ENCODE results near the gene ZNF777. TPM values are rescaled to one million over a fixed set of nuclear protein-coding genes. Genes with fewer than 3 reads are reported as not detected.
"Not testable (repeated sequence)": the region's sequence is repeated elsewhere in the genome, so short reads cannot be mapped to it uniquely, and the experiment has no call there.

Gene ZNF777
- total RNA-seq, 2 experiments from 2014 or later = 19.3 to 19.6 TPM

DNA sequence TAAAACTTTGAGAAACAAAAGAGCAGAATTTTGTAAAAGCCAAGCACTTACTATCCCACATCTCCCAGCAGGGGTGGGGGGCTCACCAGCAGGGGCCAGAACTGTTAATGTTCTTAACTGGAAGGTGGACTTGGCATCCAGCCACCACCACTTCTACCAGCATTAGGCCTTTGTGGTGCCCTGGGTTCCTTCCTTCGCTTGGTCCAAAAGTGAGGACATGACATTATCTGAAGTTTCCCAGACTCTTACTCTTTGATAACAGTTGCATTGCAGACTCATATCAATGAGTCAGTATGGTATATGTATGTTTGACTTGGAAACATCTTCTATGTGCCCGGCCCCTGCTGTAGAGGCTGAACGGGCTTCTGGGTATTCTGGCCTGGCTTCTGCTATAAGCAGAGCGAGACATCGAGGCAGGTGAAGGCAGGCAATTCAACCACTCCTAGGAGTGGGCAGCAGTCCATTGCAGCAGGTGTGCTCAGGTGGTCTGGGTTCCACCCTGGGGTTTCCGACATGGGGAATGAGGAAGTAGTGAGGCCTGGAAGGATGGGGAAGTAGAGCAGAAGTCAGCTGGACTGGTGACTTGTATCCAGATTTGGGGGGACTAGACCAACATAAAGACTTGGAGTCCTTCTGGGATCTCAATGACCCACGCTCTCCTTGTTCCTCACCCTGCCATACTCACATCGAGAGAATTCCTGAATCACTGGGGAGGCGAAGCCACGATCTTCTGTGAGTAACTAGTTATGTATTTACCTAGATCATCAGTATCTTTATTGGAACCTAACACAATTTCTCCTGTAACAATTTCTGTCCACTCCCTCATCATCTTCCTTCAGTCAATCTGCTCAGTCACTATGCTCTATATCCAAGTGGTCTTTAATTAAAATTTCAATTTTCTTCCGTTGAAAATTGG lies 4.1 kb downstream of the ZNF777 start:
- ChIA-PET POLR2A (no interaction called here), CTCF (no interaction called here)

DNA sequence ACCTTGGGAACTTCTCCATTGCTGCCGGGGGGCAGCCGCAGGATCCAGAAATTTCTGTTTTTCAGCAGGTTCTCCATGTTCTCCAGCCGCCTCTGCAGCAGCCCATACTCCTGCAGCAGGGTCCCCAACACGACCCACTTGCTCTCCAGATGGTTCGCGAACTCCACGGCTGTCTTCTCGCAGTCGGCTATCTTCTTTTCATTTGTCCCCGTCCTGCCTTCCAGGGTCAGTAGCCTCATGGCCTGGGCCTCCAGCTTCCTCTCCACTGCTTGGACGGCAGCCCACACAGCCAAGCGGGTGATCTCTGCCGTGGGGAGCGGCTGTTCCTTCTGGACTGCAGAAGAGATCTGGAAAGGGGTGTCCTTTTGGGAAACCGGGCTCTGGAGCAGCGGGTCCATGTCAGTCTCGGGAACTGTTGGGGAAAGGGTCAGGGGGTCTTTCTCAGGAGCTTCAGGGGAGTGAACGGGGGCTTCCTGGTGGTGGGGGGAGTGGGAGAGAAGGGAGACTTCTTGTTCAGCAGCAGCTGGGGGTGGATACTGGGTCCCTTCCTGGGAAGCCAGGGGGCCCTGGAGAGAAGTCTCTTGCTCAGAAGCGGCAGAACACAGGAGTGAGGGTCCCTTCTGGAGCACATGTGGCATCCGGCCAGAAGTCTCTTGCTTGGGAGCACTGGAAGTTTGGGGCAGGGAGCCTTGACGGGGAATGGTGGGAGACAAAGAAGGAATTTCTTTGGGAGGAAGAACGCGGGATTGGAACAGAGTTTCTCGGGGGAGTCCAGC lies 5.5 kb downstream of the ZNF777 start:
- CTCF ChIA-PET = no interaction called here
- POLR2A ChIA-PET = no interaction called here

DNA sequence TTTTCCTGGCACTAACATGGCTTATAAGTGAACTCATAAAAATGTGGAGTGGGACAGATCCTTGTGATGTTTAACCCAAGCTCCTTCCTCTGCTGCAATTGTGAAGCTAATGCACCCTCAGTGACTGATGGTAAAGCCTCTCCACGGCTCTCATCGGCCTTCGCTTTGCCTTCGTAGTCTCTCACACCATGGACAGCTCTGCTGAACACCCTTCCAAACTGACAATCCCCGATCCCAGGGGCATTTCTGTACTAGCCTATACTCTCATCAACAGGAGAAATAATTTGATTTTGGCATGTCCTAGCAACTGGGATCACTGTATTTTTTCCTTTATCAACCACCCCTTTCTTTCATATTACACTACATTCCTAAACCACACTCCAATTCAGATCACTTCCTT lies 6.1 kb downstream of the ZNF777 start:
- ChIA-PET POLR2A (no interaction called here), CTCF (interaction anchor here (0.6 kb wide), 1 partner anchor 407 kb away, joined by 4 read pairs; no protein-coding TSS in a partner anchor)

DNA sequence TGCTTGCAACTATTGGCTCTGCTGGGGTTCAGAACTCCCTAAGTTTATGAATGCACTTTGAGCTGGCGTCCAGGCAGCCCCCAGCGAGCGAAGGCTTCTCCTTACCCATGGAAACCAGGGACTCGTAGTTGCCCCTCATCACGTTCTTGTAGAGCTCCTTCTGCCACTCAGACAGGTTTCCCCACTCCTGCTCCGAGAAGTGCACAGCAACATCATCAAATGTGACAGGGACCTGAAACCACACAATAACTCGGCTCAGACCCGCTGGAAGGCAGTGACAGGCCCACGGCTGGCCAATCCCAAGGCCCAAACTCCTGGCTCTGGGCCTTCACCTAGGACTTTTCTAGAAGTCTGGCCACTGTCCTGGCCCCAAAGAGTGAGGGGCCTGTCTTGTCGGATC lies 6.9 kb downstream of the ZNF777 start:
- ChIA-PET POLR2A (no interaction called here), CTCF (interaction anchor here (0.6 kb wide), 1 partner anchor 406 kb away, joined by 4 read pairs; no protein-coding TSS in a partner anchor)

DNA sequence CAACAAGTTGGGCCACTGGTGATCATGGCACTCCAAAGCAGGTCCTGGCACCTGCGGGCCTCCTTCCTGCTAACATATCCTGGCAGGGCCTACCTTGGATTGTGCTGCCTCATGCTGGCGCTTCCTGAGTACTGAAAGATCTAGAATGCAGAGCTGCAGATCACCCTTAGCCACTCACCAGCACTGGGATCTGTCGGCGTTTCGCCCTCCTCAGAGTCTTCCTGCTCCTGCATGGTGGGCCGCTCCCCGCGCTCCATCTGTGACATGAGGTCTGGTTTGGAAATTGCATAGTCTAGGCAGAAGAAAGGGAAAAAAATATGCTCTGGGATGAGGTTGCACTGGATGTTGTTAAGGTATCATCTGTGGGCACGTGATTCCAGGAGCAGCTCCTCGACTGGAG lies 10.0 kb downstream of the ZNF777 start:
- ChIA-PET CTCF (no interaction called here), POLR2A (no interaction called here)

DNA sequence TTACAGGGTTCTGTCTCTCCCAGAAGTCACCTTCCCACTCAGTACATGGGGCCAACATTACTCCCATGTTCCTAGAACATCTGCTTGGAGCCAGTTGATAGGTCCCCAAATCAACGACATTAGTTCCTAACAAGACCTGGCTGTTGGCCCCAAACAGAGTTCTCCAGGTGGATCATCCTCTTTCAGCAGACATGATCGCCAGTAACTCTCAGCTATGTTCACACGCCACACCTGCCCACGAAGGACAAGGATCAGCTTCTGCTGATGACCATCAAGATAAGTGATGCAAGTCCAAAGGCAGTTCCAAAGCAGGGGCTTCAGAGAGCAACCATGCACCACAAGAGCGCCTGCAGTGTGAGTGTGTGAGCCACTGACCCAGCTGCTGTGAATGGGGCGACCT lies 11.0 kb downstream of the ZNF777 start:
- ChIA-PET CTCF (no interaction called here), POLR2A (no interaction called here)

DNA sequence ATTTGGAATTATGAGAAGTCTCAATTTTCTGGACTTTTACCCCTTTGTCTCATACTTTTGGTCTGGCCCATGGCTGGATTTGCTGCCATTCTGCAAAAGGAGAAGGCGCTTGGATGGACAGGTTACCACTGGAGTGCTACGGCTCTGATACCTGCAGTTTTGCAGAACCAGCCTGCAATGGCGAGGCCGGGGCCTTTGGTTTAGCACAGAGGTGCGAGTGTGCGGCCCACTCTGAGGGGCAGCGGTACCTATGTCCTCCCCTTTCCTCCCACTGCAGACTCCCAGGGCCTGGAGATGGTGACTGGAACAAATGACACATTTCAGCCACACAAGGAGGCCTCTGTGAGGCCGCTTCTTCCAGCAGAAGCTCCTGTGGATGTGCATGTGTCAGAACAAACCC lies 11.9 kb downstream of the ZNF777 start:
- POLR2A ChIA-PET = no interaction called here
- CTCF ChIA-PET = no interaction called here

DNA sequence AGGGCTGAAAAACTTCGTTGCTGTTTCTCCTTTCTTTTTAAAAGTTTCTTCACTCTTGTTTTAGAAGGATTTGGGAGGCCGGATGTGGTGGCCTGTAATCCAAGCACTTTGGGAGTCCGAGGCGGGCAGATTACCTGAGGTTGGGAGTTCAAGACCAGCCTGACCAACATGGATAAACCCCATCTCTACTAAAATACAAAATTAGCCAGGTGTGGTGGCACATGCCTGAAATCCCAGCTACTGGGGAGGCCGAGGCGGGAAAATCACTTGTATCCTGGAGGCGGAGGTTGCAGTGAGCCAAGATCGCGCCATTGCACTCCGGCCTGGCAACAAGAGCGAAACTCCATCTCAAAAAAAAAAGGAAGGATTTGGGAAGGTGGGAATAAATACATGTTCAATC lies 14.8 kb downstream of the ZNF777 start:
- CTCF ChIA-PET = interaction anchor here (1.4 kb wide), 1 partner anchor 12 kb away, joined by 6 read pairs; no protein-coding TSS in a partner anchor
- POLR2A ChIA-PET = not testable (repeated sequence)

DNA sequence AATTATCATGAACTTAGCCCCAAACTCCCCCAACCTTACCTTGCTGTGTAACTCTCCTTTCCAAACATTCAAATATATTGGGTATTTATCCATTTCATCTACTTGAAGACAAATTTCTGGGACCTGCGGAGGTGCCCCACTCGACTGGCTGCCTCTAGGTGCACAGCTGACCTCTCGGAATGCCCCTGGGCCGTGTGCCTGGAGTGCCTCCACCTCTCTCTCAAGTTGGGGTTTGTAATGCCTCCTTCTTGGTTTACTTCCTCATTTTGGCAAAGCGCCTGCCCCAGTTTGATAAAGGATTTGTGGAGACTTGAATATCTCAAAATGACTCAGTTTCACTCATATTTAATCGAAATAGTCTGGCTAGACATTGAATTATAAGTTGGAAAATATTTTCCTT lies 16.6 kb downstream of the ZNF777 start:
- CTCF ChIA-PET = no interaction called here
- POLR2A ChIA-PET = no interaction called here

DNA sequence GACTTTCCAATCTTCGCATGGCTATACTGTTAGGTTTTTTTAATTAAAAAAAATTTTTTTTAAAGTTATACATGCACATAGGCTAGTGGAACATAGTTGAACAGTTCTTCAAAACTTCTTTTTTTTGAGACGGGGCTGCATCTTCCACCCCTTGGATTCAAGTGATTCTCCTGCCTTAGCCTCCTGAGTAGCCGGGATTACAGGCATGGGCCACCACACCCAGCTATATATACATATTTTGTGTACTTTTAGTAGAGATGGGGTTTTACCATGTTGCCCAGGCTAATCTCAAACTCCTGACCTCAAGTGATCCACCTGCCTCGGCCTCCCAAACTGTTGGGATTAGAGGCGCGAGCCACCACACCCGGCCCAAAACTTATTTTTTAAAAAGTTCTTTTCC lies 17.3 kb downstream of the ZNF777 start:
- ChIA-PET CTCF (no interaction called here), POLR2A (no interaction called here)

DNA sequence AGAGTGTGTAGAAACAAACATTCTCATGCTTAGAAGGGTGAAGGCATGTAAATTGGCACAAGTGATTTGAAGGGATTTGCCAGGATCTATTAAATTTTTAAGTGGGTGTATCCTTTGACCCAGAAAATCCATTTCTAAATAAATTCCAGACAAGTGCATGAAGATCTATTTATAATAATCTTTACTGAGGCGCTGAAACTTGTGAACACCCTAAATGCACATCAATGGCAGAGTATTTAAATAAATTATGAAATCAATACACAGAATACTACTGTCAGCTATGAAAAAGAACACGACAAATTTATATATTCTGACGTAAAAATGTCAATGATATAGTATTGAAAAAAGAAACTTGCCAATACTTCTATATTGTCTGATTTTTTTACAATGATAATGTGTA lies 17.9 kb downstream of the ZNF777 start:
- ChIA-PET CTCF (no interaction called here), POLR2A (no interaction called here)

DNA sequence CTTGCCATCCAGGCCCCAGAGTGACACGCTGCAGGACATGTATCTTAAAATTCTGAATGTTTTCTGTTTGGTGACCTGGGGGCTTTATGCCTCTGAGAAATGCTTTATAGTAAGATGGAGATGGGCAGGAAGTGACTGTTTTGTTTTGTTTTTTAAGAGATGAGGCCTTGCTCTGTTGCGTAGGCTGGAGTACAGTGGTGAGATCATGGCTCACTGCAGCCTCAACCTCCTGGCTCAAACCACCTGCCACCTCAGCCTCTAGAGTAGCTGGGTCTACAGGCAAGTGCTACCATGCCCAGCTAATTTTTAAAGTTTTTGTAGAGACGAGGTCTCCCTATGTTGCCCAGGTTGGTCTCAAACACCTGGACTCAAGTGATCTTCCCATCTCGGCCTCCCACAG lies 20.6 kb downstream of the ZNF777 start:
- ChIA-PET CTCF (interaction anchor here (1.0 to 1.2 kb wide), 2 partner anchors 17 to 184 kb away, joined by 3 to 4 read pairs; no protein-coding TSS in a partner anchor), POLR2A (no interaction called here)

DNA sequence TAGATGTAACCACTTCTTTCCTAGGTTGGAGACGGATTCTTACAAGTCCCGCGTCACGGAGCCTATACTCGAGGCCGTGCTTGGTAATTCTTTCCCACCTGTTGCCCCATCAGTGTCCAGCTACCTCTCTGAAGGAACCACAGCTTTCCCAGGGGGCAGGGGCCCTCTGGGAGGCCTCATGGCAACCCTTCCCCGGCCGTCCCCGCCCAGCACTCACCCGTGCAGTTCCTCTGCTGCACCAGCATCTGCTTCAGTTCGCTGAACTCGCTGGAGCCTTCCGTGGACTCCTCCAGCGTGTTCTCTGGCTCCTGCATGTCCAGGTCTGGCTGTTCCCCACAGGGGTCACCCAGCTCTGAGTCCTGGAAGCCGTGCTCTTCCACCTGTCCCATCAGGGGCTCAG lies 24.5 kb downstream of the ZNF777 start:
- POLR2A ChIA-PET = no interaction called here
- CTCF ChIA-PET = interaction anchor here (1.3 kb wide), 1 partner anchor 13 kb away, joined by 3 read pairs; no protein-coding TSS in a partner anchor

DNA sequence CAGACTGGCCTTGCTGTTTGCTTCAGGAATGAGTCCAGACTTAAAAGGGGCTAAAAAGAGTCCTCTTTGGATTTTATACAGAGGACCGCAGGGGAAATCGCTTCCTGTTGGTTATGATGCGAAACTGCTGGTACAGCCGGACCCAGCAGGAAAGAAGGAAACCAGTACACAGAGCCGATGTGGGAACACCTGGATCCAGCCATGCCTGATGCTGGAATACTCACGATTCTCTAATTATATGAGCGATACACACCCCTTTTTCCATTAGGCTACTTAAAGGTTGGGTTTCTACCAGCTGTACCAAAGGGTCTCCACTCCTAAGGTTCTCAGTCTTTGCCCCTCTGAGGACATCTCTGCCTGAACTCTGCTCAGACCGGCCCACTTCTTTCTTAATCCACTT lies 27.7 kb downstream of the ZNF777 start:
- ChIA-PET POLR2A (no interaction called here), CTCF (no interaction called here)

DNA sequence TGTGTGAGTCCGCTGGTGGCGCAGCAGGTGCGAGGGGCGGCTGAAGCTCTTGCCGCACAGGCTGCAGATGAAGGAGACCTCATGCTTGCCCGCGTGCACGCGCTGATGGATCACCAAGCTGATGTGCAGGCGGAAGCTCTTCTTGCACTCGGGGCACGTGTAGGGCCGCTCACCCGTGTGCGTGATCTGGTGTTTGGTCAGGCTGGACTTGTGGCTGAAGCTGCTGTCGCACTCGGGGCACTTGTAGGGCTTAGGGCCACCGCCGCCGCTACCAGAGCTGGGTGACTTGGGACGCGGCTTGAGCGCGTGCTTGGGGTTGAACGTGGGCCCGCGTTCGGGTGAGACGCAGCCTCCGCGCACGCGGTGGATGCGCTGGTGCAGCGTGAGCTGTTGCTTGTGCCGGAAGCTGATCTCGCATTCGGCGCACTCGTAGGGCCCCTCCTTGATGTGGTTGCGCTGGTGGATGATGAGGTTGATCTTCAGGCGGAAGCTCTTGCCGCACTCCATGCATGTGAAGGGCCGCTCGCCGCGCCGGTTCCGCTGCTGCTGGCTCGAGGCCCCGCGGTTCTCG lies 28.7 kb downstream of the ZNF777 start:
- POLR2A ChIA-PET = interaction anchor here (0.6 kb wide), 1 partner anchor 285 kb away, joined by 3 read pairs; no protein-coding TSS in a partner anchor
- CTCF ChIA-PET = interaction anchor here (1.1 kb wide), 1 partner anchor 9 kb away, joined by 3 read pairs; no protein-coding TSS in a partner anchor

DNA sequence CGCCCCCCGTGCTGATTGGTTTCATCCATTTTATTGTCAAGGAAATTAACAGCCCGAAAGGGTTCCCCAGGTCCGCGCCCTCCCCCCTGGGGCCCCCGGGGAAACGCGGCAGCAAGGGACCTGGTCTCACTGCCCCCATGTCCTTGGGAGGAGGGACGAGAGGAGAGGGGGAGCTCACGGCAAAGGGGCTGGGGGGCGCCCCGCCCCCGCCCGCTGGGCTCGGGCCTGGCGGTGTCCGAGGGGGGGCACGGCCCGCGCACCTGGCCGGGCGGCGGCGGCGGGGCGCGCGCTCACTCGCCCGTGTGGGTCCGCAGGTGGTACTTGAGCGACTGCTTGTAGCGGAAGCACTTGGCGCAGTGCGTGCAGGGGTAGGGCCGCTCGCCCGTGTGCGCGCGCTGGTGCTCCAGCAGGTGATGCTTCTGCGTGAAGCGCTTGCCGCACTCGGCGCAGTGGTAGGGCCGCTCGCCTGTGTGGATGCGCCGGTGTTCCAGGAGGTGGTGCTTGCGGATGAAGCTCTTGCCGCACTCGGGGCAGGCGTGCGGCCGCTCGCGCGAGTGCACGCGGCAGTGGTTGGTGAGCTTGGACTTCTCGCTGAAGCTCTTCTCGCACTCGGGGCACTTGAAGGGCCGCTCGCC lies 29.3 kb downstream of the ZNF777 start:
- ChIA-PET CTCF (interaction anchor here (1.1 kb wide), 1 partner anchor 9 kb away, joined by 3 read pairs; no protein-coding TSS in a partner anchor), POLR2A (interaction anchor here (0.6 kb wide), 1 partner anchor 285 kb away, joined by 3 read pairs; no protein-coding TSS in a partner anchor)

DNA sequence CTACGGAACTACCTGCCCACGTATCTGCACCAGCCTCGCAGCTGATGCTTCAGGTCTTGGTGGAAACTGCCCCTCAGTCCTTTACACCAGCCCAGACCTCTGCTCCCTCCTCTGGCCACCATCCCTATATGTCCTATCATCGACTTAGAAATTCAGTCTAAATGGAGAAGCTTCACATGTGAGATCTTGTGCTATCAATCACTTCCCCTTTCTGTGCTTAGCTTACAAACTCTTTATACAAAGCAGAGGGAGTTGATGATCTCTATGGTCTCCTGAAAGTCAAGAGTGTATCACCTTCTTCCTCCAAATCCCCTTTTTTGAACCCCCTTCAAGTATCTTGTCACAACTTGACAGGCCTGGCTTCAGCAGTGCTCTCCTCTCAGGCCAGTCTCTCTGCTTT lies 30.7 kb downstream of the ZNF777 start:
- CTCF ChIA-PET = interaction anchor here (0.6 kb wide), 1 partner anchor 183 kb away, joined by 4 read pairs; no protein-coding TSS in a partner anchor
- POLR2A ChIA-PET = no interaction called here

DNA sequence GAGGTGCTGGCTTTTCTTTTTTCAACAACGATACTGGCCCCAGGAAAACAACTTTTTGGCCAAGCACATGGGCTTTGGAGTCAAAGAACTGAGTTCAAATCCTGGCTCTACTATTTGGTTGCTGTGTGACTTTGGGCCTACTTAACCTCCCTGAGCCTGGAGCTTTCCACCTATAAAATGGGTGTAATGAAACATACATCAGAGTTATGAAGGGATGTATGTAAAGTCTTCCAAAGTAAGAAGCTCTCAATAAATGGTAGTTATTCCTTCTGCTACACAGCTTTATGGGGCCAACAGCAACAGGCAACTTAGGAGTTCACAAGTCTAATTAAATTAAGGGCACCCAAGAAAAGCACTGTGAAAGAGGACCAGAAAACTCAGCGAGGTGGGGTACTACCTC lies 33.0 kb downstream of the ZNF777 start:
- ChIA-PET CTCF (interaction anchor here (0.5 kb wide), 1 partner anchor 291 kb away, joined by 3 read pairs; no protein-coding TSS in a partner anchor), POLR2A (no interaction called here)

DNA sequence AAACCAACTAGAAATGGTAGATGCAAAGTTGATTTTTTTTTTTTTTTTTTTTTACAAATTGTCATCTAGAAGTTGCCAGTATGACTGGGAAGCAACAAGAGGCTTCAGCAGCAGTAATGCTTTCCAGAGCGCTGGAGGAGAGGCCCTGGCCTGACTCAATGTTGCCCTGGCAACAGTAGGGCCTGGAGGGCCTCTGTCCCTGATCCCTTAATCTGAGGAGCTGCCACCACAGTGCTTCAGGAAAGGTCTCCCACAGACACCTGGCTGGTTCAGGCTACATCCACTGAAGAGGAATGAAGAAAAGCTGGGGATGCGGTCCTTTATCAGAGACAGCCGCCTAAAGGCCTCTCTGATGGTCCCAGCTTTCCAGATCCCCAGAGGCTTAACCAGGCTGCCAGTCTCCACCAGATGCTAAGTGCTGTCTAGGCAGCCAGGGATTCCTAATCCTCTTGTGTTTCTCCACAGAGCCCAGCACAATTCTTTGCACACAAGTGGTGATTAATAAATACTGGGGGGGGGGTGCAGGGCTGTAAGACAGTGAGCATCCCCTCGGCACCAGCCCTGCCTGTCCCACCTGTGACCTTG lies 33.7 kb downstream of the ZNF777 start:
- POLR2A ChIA-PET = no interaction called here
- CTCF ChIA-PET = interaction anchor here (0.5 kb wide), 1 partner anchor 290 kb away, joined by 3 read pairs; no protein-coding TSS in a partner anchor

Data from activated CD8-positive, alpha-beta memory T cell treated with anti-CD3 and anti-CD28 coated beads for 36 hours (primary cell).